Measurements from ENCODE around the gene FARS2. TPM values are rescaled to one million over a fixed set of nuclear protein-coding genes. Genes with fewer than 3 reads are reported as not detected.

FARS2 gene
- total RNA-seq, 5 donors from 2014 or later (not counting 1 experiment from before 2014, with no cell fraction given): 17.9 to 24.2 (median 20.3) TPM

DNA sequence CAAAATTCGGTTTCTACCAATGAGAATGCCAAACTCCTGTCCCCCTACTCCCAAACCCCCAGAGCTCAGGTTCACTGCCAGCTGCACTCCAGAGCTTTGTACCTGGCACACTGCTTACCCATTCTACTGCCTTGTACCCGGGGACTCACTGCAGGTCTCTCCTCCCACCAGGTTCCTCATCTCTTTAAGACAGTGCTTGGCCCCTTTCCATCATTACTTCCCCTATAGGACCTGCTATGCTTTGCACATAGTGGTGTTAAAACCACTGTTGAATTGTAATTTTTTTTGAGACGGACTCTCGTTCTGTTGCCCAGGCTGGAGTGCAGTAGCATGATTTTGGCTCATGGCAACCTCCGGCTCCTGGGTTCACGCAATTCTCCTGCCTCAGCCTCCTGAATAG lies 26.4 kb upstream of the FARS2 start:
- H3K27me3 ChIP-seq (replicated peaks in 1 of 2; ENCODE audit: control insufficient read depth in 2 of 2, extremely low read depth in 1 of 2, insufficient read depth in 2 of 2, low read length in 1 of 2): no peaks in the 10 kb centered on the region
- no peak overlapping the region for H3K27ac ChIP-seq (ENCODE audit: low read length)
- CTCF ChIA-PET: no interaction called here
- H3K9me3 Mint-ChIP-seq: no peaks in the 10 kb centered on the region
- no peaks in the 10 kb centered on the region for H3K36me3 ChIP-seq (ENCODE audit: control insufficient read depth in 2 of 2, extremely low read depth in 1 of 2, insufficient read depth in 1 of 2, low read length in 1 of 2)
- H3K36me3 Mint-ChIP-seq: peaks cover 3% of the 10 kb centered on the region
- no peaks in the 10 kb centered on the region for H3K4me1 ChIP-seq (ENCODE audit: control insufficient read depth in 1 of 2, extremely low read depth in 1 of 2, insufficient read depth in 2 of 2, low read length in 2 of 2)
- H3K27me3 Mint-ChIP-seq: no peaks in the 10 kb centered on the region
- no peak overlapping the region for H3K4me3 Mint-ChIP-seq
- no peaks in the 10 kb centered on the region for H3K9me3 ChIP-seq
- DNase-seq (no peak), ATAC-seq (replicated peaks in 1 of 4) (no peak)
- POLR2A ChIA-PET: no interaction called here
- no peak overlapping the region for H3K4me3 ChIP-seq (ENCODE audit: control insufficient read depth in 1 of 2, extremely low read depth in 1 of 2, low read length in 1 of 2)
- no peak overlapping the region for H3K27ac Mint-ChIP-seq
- 92% methylated on average over 5 of the region's 6 CpGs for WGBS (ENCODE audit: insufficient coverage)
- H3K4me1 Mint-ChIP-seq: no peaks in the 10 kb centered on the region

GRCh38 chr6:5235830-5236229 lies 25.5 kb upstream of the FARS2 start:
- CTCF ChIA-PET: no interaction called here
- H3K4me3 Mint-ChIP-seq: no peak overlapping the region

DNA sequence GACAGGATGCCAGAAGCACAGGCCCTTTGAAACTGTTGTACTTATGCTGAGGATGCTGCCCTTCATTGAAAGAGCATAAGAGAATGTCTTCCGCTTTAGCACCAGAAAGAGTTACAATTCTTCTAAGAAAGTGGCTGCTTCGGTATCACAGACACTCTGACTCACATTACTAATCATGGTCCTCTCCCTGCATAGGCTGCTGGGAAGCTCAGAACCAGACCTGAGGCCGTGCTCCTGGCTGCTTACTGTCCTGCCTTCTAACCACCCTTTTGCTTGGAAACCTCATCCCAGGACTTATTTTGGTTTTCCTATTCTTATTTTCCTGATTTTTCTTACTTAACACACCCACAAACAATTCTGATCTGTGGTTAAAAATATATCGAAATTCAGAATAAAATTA lies 23.5 kb upstream of the FARS2 start:
- ChIA-PET POLR2A (no interaction called here), CTCF (no interaction called here)
- Mint-ChIP-seq H3K9me3 (no peaks in the 10 kb centered on the region), H3K4me3 (no peak overlapping the region), H3K27me3 (no peaks in the 10 kb centered on the region), H3K4me1 (no peaks in the 10 kb centered on the region), H3K27ac (no peak overlapping the region), H3K36me3 (peaks cover 9% of the 10 kb centered on the region)
- H3K27me3 ChIP-seq (replicated peaks in 1 of 2; ENCODE audit: control insufficient read depth in 2 of 2, extremely low read depth in 1 of 2, insufficient read depth in 2 of 2, low read length in 1 of 2): no peaks in the 10 kb centered on the region
- H3K36me3 ChIP-seq (ENCODE audit: control insufficient read depth in 2 of 2, extremely low read depth in 1 of 2, insufficient read depth in 1 of 2, low read length in 1 of 2): no peaks in the 10 kb centered on the region
- H3K9me3 ChIP-seq: no peaks in the 10 kb centered on the region
- ATAC-seq (replicated peaks in 1 of 4) (no peak), DNase-seq (no peak)
- H3K4me3 ChIP-seq (ENCODE audit: control insufficient read depth in 1 of 2, extremely low read depth in 1 of 2, low read length in 1 of 2): no peak overlapping the region
- H3K27ac ChIP-seq (ENCODE audit: low read length): no peak overlapping the region
- 90% methylated on average over 3 of the region's 4 CpGs for WGBS (ENCODE audit: insufficient coverage)
- no peaks in the 10 kb centered on the region for H3K4me1 ChIP-seq (ENCODE audit: control insufficient read depth in 1 of 2, extremely low read depth in 1 of 2, insufficient read depth in 2 of 2, low read length in 2 of 2)

More at GRCh38 chr6:5235830-5236229, 25.5 kb upstream of the FARS2 start:
- Histone ChIP-seq H3K4me1 (ENCODE audit: control insufficient read depth in 1 of 2, extremely low read depth in 1 of 2, insufficient read depth in 2 of 2, low read length in 2 of 2) (no peaks in the 10 kb centered on the region), H3K27ac (ENCODE audit: low read length) (no peak overlapping the region), H3K36me3 (ENCODE audit: control insufficient read depth in 2 of 2, extremely low read depth in 1 of 2, insufficient read depth in 1 of 2, low read length in 1 of 2) (no peaks in the 10 kb centered on the region), H3K27me3 (replicated peaks in 1 of 2; ENCODE audit: control insufficient read depth in 2 of 2, extremely low read depth in 1 of 2, insufficient read depth in 2 of 2, low read length in 1 of 2) (no peaks in the 10 kb centered on the region), H3K4me3 (ENCODE audit: control insufficient read depth in 1 of 2, extremely low read depth in 1 of 2, low read length in 1 of 2) (no peak overlapping the region), H3K9me3 (no peaks in the 10 kb centered on the region)
- ATAC-seq (replicated peaks in 1 of 4) (no peak), DNase-seq (no peak)
- Mint-ChIP-seq H3K9me3 (no peaks in the 10 kb centered on the region), H3K36me3 (peaks cover 5% of the 10 kb centered on the region), H3K4me1 (no peaks in the 10 kb centered on the region), H3K27me3 (no peaks in the 10 kb centered on the region), H3K27ac (no peak overlapping the region)
- no CpG with 5 or more reads among the region's 2 CpGs for WGBS (ENCODE audit: insufficient coverage)
- POLR2A ChIA-PET: no interaction called here

DNA sequence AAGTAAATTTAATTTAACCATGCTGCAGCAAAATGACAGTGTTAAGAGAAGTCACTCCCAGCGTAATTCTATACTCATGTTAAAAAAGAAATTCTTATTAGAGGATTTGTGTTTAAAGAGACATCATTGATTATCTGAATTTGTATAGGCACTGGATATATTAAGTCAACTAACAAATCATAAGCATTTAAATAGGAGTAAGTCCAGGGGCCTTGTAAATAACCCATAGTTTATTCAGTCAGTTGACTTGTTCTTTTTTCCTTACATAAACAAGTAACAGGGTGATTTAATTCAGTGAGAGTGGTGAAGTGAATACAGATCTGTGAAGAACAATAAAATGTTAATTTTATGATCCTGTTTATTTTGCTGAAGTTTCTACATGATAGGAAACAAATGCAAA lies 23.0 kb upstream of the FARS2 start:
- H3K27me3 ChIP-seq (replicated peaks in 1 of 2; ENCODE audit: control insufficient read depth in 2 of 2, extremely low read depth in 1 of 2, insufficient read depth in 2 of 2, low read length in 1 of 2): no peaks in the 10 kb centered on the region
- no peaks in the 10 kb centered on the region for H3K4me1 ChIP-seq (ENCODE audit: control insufficient read depth in 1 of 2, extremely low read depth in 1 of 2, insufficient read depth in 2 of 2, low read length in 2 of 2)
- Mint-ChIP-seq H3K9me3 (no peaks in the 10 kb centered on the region), H3K36me3 (peaks cover 6% of the 10 kb centered on the region), H3K27ac (no peak overlapping the region), H3K4me3 (no peak overlapping the region), H3K4me1 (no peaks in the 10 kb centered on the region), H3K27me3 (no peaks in the 10 kb centered on the region)
- no peak overlapping the region for H3K4me3 ChIP-seq (ENCODE audit: control insufficient read depth in 1 of 2, extremely low read depth in 1 of 2, low read length in 1 of 2)
- ChIA-PET CTCF (no interaction called here), POLR2A (no interaction called here)
- DNase-seq (no peak), ATAC-seq (replicated peaks in 1 of 4) (no peak)
- H3K9me3 ChIP-seq: no peaks in the 10 kb centered on the region
- no peak overlapping the region for H3K27ac ChIP-seq (ENCODE audit: low read length)
- no peaks in the 10 kb centered on the region for H3K36me3 ChIP-seq (ENCODE audit: control insufficient read depth in 2 of 2, extremely low read depth in 1 of 2, insufficient read depth in 1 of 2, low read length in 1 of 2)
- WGBS (ENCODE audit: insufficient coverage): no CpG with 5 or more reads among the region's 1 CpG

- Histone ChIP-seq H3K9me3 (no peaks in the 10 kb centered on the region), H3K4me3 (ENCODE audit: control insufficient read depth in 1 of 2, extremely low read depth in 1 of 2, low read length in 1 of 2) (no peak overlapping the region), H3K27me3 (replicated peaks in 1 of 2; ENCODE audit: control insufficient read depth in 2 of 2, extremely low read depth in 1 of 2, insufficient read depth in 2 of 2, low read length in 1 of 2) (no peaks in the 10 kb centered on the region), H3K27ac (ENCODE audit: low read length) (no peak overlapping the region), H3K36me3 (ENCODE audit: control insufficient read depth in 2 of 2, extremely low read depth in 1 of 2, insufficient read depth in 1 of 2, low read length in 1 of 2) (no peaks in the 10 kb centered on the region), H3K4me1 (ENCODE audit: control insufficient read depth in 1 of 2, extremely low read depth in 1 of 2, insufficient read depth in 2 of 2, low read length in 2 of 2) (no peaks in the 10 kb centered on the region)
- Mint-ChIP-seq H3K9me3 (no peaks in the 10 kb centered on the region), H3K27ac (no peak overlapping the region), H3K4me1 (peaks cover 0 to 2% (median 0%) of the 10 kb centered on the region in 3 donors), H3K4me3 (no peak overlapping the region), H3K27me3 (no peaks in the 10 kb centered on the region), H3K36me3 (peaks cover 12% of the 10 kb centered on the region)
- ChIA-PET POLR2A (interaction anchor here in 1 of 2 donors (0.5 kb wide), 1 partner anchor 92 kb away, joined by 5 read pairs; no protein-coding TSS in a partner anchor), CTCF (interaction anchor here in 1 of 2 donors (0.9 to 1.0 kb wide), 2 partner anchors 11 to 27 kb away, joined by 3 read pairs; no protein-coding TSS in a partner anchor)
- ATAC-seq (replicated peaks in 1 of 4): no peak
- DNase-seq: no peak
- WGBS (ENCODE audit: insufficient coverage): no CpG with 5 or more reads among the region's 2 CpGs
Observed at GRCh38 chr6:5241252-5241651, 20.1 kb upstream of the FARS2 start.

DNA sequence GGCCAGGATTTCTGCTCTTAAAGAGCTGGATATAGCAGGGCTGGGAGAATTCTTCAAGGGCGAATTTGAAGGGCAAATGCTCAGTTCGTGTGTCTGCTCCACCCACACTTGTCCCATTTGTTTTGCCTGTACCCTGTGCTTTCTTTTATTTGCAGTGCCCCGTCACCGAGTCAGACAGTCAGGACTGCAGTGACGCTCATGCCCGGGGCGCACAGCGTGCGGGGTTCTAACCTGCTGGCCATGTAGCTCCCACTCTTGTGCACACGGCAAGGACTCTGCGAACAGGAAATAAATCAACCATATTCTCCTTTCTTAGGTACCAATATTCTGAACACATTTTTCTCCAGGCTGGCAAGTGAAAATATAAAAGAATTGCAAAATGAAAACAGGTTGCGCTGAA lies 18.2 kb upstream of the FARS2 start:
- ChIA-PET CTCF (no interaction called here), POLR2A (no interaction called here)
- H3K27me3 Mint-ChIP-seq: no peaks in the 10 kb centered on the region
- H3K27me3 ChIP-seq (replicated peaks in 1 of 2; ENCODE audit: control insufficient read depth in 2 of 2, extremely low read depth in 1 of 2, insufficient read depth in 2 of 2, low read length in 1 of 2): no peaks in the 10 kb centered on the region
- no peak overlapping the region for H3K4me3 ChIP-seq (ENCODE audit: control insufficient read depth in 1 of 2, extremely low read depth in 1 of 2, low read length in 1 of 2)
- H3K27ac Mint-ChIP-seq: no peak overlapping the region
- no peak overlapping the region for H3K27ac ChIP-seq (ENCODE audit: low read length)
- no peaks in the 10 kb centered on the region for H3K9me3 ChIP-seq
- WGBS (ENCODE audit: insufficient coverage): 97% methylated on average over 6 of the region's 12 CpGs
- no peak for ATAC-seq (replicated peaks in 1 of 4)
- H3K36me3 Mint-ChIP-seq: peaks cover 12% of the 10 kb centered on the region
- H3K36me3 ChIP-seq (ENCODE audit: control insufficient read depth in 2 of 2, extremely low read depth in 1 of 2, insufficient read depth in 1 of 2, low read length in 1 of 2): no peaks in the 10 kb centered on the region
- DNase-seq: no peak
- H3K9me3 Mint-ChIP-seq: no peaks in the 10 kb centered on the region
- H3K4me1 ChIP-seq (ENCODE audit: control insufficient read depth in 1 of 2, extremely low read depth in 1 of 2, insufficient read depth in 2 of 2, low read length in 2 of 2): no peaks in the 10 kb centered on the region
- no peak overlapping the region for H3K4me3 Mint-ChIP-seq
- peaks cover 0 to 2% (median 1%) of the 10 kb centered on the region in 3 donors for H3K4me1 Mint-ChIP-seq
